Retinal pigment epithelial cell (primary cell): ENCODE data around the gene ANKRD39.

ENCODE experiments used
- DNase-seq: peaks from one replicate; pipeline ENCODE4 v3.0.0-alpha.2; 2010; ENCODE audit warnings: low read depth
- H3K4me3 ChIP-seq: 2 replicates; pipeline ENCODE4 v1.5.1; 2011; ENCODE audit warnings: mild to moderate bottlenecking, low read length, control low read depth, moderate library complexity
- CTCF ChIP-seq: conservative IDR thresholded peaks from 2 replicates; pipeline ENCODE4 v1.5.1; 2011; ENCODE audit warnings: low read depth, low read length, control low read depth, inconsistent platforms

Gene ANKRD39

GRCh38 chr2:96857667-96858372 lies at the start of gene ANKRD39:
TSS of gene ANKRD39 (minus strand) at chr2:96858016. CDS start at chr2:96857987, 29 bp downstream.
- TF ChIP-seq CTCF: peak; percentile 67
- DNase-seq: peak; percentile 91
- H3K4me3 ChIP-seq: peak within 1 kb of the TSS; percentile 68

- TF ChIP-seq CTCF: no peak
- DNase-seq: no peak
- no peak overlapping the region for H3K4me3 ChIP-seq
These were observed 48.9 kb upstream of the ANKRD39 start for GRCh38 chr2:96906729-96907114.

- no peak for DNase-seq
- TF ChIP-seq CTCF: no peak
- H3K4me3 ChIP-seq: no peak overlapping the region
These were observed 46.0 kb upstream of the ANKRD39 start for GRCh38 chr2:96903815-96904214.

- DNase-seq: no peak
- TF ChIP-seq CTCF: no peak
- H3K4me3 ChIP-seq: no peak overlapping the region
These were observed 45.5 kb upstream of the ANKRD39 start for GRCh38 chr2:96903318-96903717.

GRCh38 chr2:96900237-96900636 lies 42.4 kb upstream of the ANKRD39 start:
- no peak for DNase-seq
- no peak overlapping the region for H3K4me3 ChIP-seq
- TF ChIP-seq CTCF: no peak

- DNase-seq: no peak
- H3K4me3 ChIP-seq: no peak overlapping the region
- TF ChIP-seq CTCF: no peak
These were observed 41.6 kb upstream of the ANKRD39 start for GRCh38 chr2:96899413-96899741.

GRCh38 chr2:96898641-96899412 lies 41.0 kb upstream of the ANKRD39 start:
- no peak overlapping the region for H3K4me3 ChIP-seq
- no peak for DNase-seq
- TF ChIP-seq CTCF: no peak
